IPS-18a (cell line): Measurements from ENCODE around the gene SLFNL1.

Source experiments
- H3K27ac ChIP-seq: one replicate; pipeline ENCODE4 v1.5.1; 2013; ENCODE audit warnings: low read length
- H3K27me3 ChIP-seq: one replicate; pipeline ENCODE4 v1.6.1; 2013; ENCODE audit warnings: mild to moderate bottlenecking, low read length; ENCODE audit not compliant: control insufficient read depth, insufficient read depth
- H3K36me3 ChIP-seq: one replicate; pipeline ENCODE4 v1.6.1; 2013; ENCODE audit warnings: low read depth, low read length; ENCODE audit not compliant: control insufficient read depth
- H3K4me1 ChIP-seq: one replicate; pipeline ENCODE4 v1.6.1; 2013; ENCODE audit warnings: low read depth, low read length; ENCODE audit not compliant: control insufficient read depth
- H3K4me3 ChIP-seq: one replicate; pipeline ENCODE4 v1.5.1; 2013; ENCODE audit warnings: low read length
- H3K9ac ChIP-seq: one replicate; pipeline ENCODE4 v1.6.1; 2013; ENCODE audit warnings: mild to moderate bottlenecking, low read length, moderate library complexity
- H3K9me3 ChIP-seq: one replicate; pipeline ENCODE4 v1.6.1; 2013; ENCODE audit warnings: low read depth, low read length; ENCODE audit not compliant: control insufficient read depth

Gene SLFNL1

DNA sequence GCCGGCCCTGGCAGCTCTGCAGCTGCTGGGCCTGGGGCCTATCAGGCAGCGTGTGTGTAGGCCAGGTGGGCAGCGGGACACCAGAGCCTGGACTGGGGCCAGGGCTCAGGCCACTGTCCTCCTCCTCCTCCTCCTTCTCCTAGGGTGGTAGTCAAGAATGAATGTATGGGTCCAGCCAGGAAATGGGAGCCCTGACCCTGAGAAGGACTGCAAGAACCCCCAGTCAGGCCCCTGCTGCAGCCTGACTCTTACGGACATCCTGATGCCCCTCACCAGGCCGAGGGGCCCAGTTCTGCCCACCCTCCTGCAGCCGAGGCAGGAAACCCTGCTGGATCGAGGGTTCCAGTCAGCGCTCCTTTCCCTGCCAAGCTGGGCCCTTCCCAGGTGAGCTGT lies 3.5 kb downstream of the SLFNL1 start:
- peaks cover 37% of the 10 kb centered on the region for H3K36me3 ChIP-seq
- H3K27me3 ChIP-seq, result peaks cover 10% of the 10 kb centered on the region
- H3K27ac ChIP-seq, result no peak overlapping the region
- no peaks in the 10 kb centered on the region for H3K9me3 ChIP-seq
- H3K9ac ChIP-seq, result no peak overlapping the region
- no peak overlapping the region for H3K4me3 ChIP-seq
- H3K4me1 ChIP-seq, result no peaks in the 10 kb centered on the region

DNA sequence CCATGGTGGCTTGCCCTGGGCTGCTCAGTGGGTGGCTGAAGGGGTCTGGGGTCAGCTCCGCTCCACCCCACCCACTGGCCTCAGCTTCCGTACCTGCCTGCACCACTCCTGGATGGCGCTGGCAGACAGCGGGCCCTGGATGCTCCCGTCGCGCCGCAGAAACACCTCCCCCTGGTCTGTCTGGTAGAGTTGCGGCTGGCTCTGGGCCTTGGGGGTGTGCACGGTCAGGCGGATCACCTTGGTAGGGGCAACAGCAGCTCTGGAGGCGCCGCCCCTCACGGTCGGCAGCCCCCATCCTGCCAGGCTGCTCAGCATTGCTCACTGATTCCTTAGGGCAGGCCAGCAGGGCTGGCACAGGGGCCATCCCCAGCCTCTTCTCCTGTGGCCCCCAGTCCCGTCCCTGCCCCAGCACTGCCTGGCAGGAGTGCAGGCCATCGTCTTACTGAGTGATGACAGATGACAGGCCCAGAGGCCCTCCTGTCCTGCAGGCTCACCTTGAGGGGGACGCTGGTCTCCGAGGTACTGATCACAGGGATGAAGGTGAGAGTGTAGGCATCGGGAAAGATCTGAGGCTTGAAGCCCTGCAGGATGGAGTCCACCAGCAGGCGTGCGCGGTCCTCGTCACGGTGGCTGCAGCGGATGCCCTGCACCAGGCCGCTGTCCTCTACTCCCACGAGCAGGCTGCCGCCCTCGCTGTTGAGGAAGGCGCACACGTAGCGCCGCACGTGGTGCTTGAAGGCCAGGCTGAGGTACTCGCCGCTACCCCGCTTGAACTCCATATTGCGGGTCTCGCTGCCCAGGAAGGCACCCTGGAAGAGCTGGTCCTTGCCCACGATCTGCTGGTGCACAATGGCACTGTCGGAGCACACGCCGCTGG lies 4.1 kb downstream of the SLFNL1 start:
- Histone ChIP-seq H3K27ac (no peak overlapping the region), H3K36me3 (peaks cover 42% of the 10 kb centered on the region), H3K27me3 (peaks cover 3% of the 10 kb centered on the region), H3K4me3 (no peak overlapping the region), H3K9me3 (no peaks in the 10 kb centered on the region), H3K9ac (no peak overlapping the region), H3K4me1 (no peaks in the 10 kb centered on the region)

DNA sequence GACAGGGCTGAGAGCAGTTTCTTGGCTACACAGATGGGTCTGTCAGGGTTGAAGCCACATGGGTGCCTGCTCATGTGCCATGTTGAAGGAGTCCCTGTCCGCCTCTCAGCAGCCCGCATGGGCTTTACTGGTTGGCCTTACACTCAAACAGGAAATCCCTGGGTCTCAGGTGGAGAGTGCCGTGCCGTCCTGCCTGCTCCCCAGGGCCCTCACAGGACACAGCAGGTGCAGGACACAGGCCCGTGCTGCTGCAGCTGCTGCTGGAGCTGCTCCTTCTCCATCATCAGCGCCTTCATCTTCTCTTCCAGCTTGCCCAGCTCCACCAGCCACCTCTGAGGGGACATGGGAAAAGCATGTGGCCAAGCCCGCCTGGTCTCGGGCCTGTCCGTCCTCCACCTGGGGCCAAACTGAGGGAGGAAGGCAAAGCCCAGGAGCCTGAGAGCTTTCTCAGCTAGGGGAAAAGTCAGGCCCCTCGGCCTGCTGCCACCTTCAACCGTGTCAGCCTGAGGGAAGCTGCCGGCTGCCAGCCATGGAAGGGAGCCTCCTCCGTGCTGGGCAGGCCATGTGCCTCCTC lies 5.5 kb downstream of the SLFNL1 start:
- no peaks in the 10 kb centered on the region for H3K9me3 ChIP-seq
- no peak overlapping the region for H3K4me3 ChIP-seq
- no peak overlapping the region for H3K9ac ChIP-seq
- peaks cover 56% of the 10 kb centered on the region for H3K36me3 ChIP-seq
- no peak overlapping the region for H3K27ac ChIP-seq
- no peaks in the 10 kb centered on the region for H3K4me1 ChIP-seq
- no peaks in the 10 kb centered on the region for H3K27me3 ChIP-seq

DNA sequence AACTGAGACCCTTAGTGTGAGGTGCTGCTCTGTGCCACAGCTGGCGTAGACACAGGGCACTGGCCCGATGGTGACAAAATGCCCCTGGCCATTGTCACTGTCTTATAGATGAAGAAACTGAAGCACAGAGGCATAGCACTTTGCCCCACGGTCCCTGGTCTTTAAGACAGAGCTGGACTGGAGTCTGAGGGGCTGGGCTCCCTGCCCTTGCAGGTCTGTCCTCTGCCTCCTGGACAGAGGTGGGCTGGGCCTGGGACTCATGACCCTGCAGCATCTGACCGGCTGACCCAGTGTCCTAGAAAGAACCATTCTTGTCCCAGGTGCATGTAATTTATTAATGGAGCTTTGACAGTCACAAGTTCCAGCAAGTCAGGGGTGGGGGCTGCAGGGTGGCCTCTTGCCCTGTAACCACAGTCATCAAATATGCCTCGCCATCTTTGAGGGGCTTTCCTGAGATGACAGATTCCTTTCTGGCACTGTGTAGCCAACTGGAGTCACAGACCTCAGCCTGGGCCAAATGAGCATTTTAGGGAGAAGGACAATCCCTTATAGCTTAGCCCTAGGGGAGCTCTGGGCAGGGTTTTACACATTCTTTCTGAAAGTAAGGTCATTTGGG lies 6.1 kb downstream of the SLFNL1 start:
- peaks cover 62% of the 10 kb centered on the region for H3K36me3 ChIP-seq
- H3K9me3 ChIP-seq, result no peaks in the 10 kb centered on the region
- no peak overlapping the region for H3K27ac ChIP-seq
- H3K27me3 ChIP-seq, result no peaks in the 10 kb centered on the region
- no peak overlapping the region for H3K4me3 ChIP-seq
- H3K9ac ChIP-seq, result no peak overlapping the region
- H3K4me1 ChIP-seq, result no peaks in the 10 kb centered on the region

DNA sequence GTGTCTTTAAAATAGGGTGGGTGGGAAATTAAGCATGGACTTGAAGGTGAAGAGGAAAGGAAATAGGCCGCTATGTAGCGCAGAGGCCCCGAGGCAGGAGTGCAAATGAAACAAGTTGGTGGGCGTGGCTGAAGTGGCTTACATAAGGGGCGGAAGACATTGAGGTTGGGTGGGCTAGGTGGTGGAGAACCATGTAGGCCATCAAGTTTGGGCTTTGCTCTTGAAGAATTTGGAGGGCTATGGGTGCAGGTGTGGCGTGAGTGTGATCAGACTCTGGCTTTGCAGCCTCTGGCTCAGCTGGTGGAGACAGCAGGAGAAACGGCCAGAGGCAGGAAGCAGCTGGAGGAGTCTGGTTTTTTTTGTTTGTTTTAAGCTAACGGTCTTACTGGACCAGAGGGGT lies 6.7 kb downstream of the SLFNL1 start:
- Histone ChIP-seq H3K27ac (no peak overlapping the region), H3K4me3 (no peak overlapping the region), H3K36me3 (peaks cover 67% of the 10 kb centered on the region), H3K27me3 (no peaks in the 10 kb centered on the region), H3K9ac (no peak overlapping the region), H3K4me1 (no peaks in the 10 kb centered on the region), H3K9me3 (no peaks in the 10 kb centered on the region)

DNA sequence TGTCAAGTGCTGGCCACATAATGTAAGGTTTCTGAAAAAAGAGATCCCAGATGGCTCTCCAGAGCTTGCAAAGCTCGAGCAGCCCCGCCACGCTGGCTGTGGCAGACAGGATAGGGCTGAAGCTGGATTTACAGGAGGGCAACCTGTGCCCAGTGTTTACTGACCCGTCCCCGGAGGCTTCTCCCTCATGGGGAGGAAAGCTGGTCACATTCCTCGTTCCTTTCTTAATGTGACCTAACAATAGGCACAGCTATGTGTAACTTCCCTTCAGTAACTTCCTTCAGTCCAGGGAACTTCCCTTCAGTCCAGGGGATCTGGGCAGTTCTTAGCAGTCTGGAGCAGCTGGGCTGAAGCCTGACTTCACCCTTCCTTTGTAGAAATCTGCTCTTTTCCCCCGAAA lies 7.7 kb downstream of the SLFNL1 start:
- no peak overlapping the region for H3K9ac ChIP-seq
- H3K4me3 ChIP-seq, result no peak overlapping the region
- H3K27ac ChIP-seq, result no peak overlapping the region
- no peaks in the 10 kb centered on the region for H3K27me3 ChIP-seq
- no peaks in the 10 kb centered on the region for H3K4me1 ChIP-seq
- no peaks in the 10 kb centered on the region for H3K9me3 ChIP-seq
- peaks cover 75% of the 10 kb centered on the region for H3K36me3 ChIP-seq

DNA sequence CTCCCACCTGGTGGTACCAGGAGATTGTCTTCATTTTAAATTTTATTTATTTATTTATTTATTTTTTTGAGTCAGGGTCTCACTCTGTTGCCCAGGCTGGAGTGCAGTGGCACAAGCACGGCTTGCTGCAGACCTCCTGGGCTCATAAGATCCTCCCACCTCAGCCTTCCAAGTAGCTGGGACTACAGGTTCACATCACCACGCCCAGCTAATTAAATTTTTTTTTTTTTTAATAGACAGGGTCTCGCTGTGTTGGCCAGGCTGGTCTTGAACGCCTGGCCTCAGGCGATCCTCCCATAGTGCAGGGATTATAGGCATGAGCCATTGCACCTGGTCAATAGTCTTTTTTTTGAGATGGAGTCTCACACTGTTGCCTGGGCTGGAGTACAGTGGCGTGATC lies 8.5 kb downstream of the SLFNL1 start:
- H3K27ac ChIP-seq, result no peak overlapping the region
- no peak overlapping the region for H3K9ac ChIP-seq

DNA sequence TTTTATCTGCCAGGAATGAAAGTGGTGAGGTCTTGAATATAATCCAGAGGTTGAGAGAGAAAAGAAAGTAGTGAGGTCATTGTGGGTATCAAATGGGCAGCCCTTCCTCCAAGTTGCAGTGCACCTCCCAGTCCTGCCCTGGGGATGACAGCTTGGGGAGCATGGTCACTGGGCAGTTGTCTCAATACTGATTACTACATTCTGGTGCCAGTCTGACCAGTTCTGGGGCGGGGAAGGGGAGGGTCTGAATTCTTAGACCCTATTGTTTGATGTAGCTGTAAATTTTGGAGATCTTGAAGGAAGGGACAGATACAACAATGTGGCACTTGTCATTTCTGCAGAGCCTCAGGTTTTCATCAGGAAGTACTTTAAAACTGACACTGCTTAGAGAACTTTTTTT lies 11.2 kb downstream of the SLFNL1 start:
- H3K36me3 ChIP-seq, result peaks cover 91% of the 10 kb centered on the region
- no peaks in the 10 kb centered on the region for H3K9me3 ChIP-seq
- H3K4me3 ChIP-seq, result no peak overlapping the region
- H3K4me1 ChIP-seq, result no peaks in the 10 kb centered on the region
- H3K9ac ChIP-seq, result no peak overlapping the region
- no peaks in the 10 kb centered on the region for H3K27me3 ChIP-seq
- no peak overlapping the region for H3K27ac ChIP-seq

More for the DNA sequence above, 8.5 kb downstream of the SLFNL1 start:
- H3K27me3 ChIP-seq, result no peaks in the 10 kb centered on the region
- no peak overlapping the region for H3K4me3 ChIP-seq
- no peaks in the 10 kb centered on the region for H3K4me1 ChIP-seq
- H3K9me3 ChIP-seq, result no peaks in the 10 kb centered on the region
- peaks cover 83% of the 10 kb centered on the region for H3K36me3 ChIP-seq

DNA sequence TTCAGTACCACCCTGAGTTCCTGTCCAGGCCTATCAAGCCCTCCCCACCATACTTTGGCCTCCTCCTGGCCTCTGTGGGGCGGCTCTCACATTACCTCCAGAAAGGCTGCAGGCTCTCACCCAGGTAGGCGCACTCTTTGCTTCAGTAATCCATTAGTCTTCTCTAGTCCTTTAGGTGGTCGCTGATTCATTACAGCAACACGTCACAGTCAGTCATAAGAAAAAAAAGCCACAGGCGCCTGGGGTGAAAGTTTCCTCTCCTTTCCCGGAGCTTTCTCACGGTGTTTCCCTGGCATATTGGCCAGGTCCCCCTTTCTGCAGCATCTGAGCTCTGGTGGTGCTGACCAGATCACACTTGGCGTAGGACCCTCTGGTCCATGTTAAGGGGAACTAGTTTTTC lies 12.1 kb downstream of the SLFNL1 start:
- no peak overlapping the region for H3K4me3 ChIP-seq
- H3K9me3 ChIP-seq, result no peaks in the 10 kb centered on the region
- no peaks in the 10 kb centered on the region for H3K27me3 ChIP-seq
- H3K9ac ChIP-seq, result no peak overlapping the region
- H3K4me1 ChIP-seq, result no peaks in the 10 kb centered on the region
- H3K36me3 ChIP-seq, result peaks cover 98% of the 10 kb centered on the region
- no peak overlapping the region for H3K27ac ChIP-seq

DNA sequence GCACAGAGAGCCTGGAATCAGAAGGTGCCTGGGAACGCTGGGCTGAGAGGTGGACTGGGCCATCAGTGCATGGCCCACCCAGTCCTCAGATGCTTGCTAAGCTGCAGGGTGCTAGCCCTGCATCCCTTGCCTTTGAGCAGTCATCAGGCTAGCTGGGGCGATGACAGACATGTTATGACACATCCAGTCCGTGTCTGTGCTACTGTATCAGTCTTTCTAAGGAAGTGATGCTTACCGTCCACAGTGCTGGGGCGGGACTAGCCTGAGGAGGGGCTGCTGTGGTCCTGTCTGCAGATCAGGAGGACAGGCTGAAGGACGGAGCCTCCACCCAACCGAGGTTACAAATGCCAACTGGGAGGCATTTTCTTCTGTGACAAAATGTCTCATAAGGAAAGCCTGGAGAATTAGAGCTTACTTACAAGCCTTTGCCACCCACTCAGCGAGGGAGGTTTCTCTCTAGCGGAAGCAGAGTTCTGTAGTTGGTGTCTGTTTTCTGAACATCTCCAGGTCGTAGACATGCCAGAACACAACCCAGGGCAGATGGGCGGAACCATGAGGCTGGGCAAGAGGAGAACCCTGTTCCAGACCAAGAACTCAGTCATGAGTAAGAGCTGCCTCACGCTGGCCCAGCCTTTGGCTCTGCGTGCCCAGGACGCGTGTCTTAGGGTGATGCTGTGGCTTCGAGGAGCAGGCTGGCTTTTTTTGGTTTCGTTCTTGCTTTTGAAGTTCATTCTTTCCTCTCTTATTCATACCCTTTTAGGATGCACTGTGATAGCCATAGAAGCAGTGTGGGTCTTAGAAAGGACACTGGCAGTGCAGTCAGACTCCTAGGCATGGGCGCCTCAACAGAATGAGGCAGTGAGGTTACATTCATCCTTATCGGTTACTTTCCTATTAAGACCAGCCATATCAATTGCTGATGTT lies 14.3 kb downstream of the SLFNL1 start:
- Histone ChIP-seq H3K27me3 (no peaks in the 10 kb centered on the region), H3K36me3 (peaks cover 100% of the 10 kb centered on the region), H3K4me3 (no peak overlapping the region), H3K27ac (no peak overlapping the region), H3K9ac (no peak overlapping the region), H3K9me3 (no peaks in the 10 kb centered on the region), H3K4me1 (no peaks in the 10 kb centered on the region)

DNA sequence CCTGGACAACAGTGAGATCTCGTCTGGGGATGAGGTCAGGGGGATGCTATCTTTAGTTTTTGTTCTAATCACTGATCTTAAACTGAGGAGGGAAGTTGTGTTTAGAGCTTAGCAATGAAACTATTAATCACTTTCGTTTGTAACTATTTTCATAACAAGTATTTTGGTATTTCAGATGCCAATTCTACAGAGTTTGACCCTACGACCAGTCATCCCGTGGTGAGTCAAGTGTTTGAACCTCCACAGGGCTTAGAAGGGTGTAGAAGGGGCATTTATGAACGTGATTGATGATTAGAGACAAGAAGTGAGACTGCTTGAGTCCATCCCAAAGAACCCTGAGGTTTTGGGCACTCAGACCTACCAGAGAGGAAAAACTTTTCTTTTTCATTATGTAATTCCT lies 15.6 kb downstream of the SLFNL1 start:
- Histone ChIP-seq H3K9ac (no peak overlapping the region), H3K9me3 (no peaks in the 10 kb centered on the region), H3K4me1 (no peaks in the 10 kb centered on the region), H3K36me3 (peaks cover 100% of the 10 kb centered on the region), H3K4me3 (no peak overlapping the region), H3K27me3 (no peaks in the 10 kb centered on the region), H3K27ac (no peak overlapping the region)
